Coronary artery (tissue), 2 donors: ENCODE results near the gene CSRNP2.
"Not testable (repeated sequence)": the region's sequence is repeated elsewhere in the genome, so short reads cannot be mapped to it uniquely, and the experiment has no call there.

ENCODE experiments used
- DNase-seq: peaks from one replicate; pipeline ENCODE4 v3.0.0-alpha.2; 2017; ENCODE audit warnings: low spot score
- H3K27ac ChIP-seq, 2 donors: fragments of 200-600 bp; sonication (generic); one replicate each; pipeline ENCODE4 v1.5.1; 2016 to 2019
- H3K4me3 ChIP-seq: fragments of 200-600 bp; sonication (generic); 2 replicates; pipeline ENCODE4 v1.5.1; 2016; ENCODE audit warnings: mild to moderate bottlenecking, moderate library complexity
- TF ChIP-seq, protein P1 (sequence below): fragments of 200-600 bp; sonication (generic); IDR thresholded peaks from one replicate; pipeline ENCODE4 v1.5.1; 2019; ENCODE audit warnings: antibody characterized with exemption

CSRNP2 gene

DNA sequence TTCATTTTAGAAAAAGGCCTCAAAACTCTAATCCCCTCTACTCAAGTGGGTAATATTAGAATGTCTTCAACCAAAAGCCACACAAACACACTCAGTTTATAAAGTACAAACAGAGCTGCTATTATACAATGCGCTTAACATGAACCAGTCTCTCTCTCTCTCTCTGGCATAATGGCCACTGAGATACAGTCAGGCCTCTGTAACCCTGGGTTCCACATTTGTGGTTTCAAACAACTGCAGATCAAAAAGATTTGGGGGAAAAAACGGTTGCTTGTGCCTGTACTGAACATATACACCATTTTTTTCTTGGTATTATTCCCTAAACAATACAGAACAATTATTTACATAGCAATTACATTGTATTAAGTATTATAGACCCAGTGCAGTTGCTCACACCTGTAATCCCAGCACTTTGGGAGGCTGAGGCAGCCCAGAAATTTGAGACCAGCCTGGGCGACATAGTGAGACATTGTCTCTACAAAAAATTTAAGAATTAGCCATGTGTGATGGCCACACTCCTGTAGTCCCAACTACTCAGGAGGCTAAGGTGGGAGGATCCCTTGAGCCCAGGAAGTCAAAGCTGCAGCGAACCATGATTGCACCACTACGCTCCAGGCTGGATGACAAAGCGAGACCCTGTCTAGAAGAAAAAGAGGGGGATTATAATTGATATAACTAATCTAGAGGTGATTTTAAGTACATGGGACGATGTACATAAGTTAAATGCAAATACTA, 62.8 kb downstream of the CSRNP2 start:
- TF ChIP-seq, protein P1, sequence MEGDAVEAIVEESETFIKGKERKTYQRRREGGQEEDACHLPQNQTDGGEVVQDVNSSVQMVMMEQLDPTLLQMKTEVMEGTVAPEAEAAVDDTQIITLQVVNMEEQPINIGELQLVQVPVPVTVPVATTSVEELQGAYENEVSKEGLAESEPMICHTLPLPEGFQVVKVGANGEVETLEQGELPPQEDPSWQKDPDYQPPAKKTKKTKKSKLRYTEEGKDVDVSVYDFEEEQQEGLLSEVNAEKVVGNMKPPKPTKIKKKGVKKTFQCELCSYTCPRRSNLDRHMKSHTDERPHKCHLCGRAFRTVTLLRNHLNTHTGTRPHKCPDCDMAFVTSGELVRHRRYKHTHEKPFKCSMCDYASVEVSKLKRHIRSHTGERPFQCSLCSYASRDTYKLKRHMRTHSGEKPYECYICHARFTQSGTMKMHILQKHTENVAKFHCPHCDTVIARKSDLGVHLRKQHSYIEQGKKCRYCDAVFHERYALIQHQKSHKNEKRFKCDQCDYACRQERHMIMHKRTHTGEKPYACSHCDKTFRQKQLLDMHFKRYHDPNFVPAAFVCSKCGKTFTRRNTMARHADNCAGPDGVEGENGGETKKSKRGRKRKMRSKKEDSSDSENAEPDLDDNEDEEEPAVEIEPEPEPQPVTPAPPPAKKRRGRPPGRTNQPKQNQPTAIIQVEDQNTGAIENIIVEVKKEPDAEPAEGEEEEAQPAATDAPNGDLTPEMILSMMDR, result no peak

DNA sequence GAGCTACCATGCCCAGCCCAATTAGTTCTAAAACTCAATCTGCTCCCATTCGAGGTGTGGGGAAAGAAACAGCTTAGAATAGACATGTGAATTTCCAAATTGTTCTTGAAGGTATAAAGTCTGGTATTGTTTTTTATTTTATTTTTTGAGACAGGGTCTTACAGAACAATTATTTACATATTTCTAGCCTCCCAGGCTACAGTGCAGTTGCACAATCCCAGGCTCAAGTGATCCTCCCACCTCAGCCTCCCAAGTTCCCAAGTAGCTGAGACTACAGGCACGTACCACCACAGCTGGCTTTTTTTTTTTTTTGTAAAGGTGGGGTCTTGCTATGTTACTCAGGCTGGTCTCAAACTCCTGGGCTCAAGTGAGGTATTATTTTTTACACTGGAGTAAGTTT, 63.5 kb downstream of the CSRNP2 start:
- H3K4me3 ChIP-seq, result no peak overlapping the region
- H3K27ac ChIP-seq, result no peak overlapping the region
- TF ChIP-seq, protein P1, result no peak
- DNase-seq, result no peak

More for the DNA sequence above, 62.8 kb downstream of the CSRNP2 start:
- Histone ChIP-seq H3K27ac (peak overlapping the region in 1 of 2 donors; percentile 18), H3K4me3 (no peak overlapping the region)
- no peak for DNase-seq

DNA sequence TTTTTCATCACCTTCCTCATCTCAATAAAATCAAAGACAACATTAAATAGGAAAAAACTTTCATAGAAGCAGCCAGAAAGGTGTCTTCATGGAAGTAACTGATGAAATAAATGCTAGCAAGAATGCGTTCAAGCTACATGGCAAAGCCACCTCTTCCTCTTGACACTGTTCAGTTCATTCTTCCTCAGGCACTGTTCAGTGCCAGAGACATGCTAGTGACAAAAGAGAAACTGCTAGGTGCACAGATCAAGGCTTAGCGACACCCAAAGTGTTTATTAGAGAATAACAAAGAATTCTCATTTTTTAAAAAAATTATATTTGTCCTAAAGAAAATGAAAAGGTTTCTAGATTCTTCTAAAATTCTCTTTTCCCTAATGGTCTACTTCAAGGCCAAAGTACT, 64.4 kb downstream of the CSRNP2 start:
- Histone ChIP-seq H3K4me3 (no peak overlapping the region), H3K27ac (no peak overlapping the region)
- TF ChIP-seq, protein P1, result no peak
- DNase-seq, result no peak

DNA sequence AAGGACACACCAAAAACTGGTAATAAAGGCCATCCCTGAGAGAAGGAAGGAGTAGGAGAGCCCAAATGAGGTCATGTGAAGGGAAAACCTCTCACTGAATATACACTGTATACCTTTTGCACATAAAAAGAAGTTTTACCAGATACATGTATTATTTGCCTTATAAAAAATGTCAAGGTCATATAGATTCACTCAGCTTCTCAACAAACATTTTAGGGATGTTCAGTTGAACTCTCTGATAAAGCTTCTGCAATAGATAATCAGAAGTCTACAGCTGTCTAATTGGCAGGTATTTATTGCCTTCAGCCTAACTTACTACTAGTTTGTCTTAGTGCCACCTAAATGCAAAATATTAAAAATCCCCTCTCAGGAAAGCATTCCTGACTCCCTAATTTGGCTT, 65.9 kb downstream of the CSRNP2 start:
- no peak for DNase-seq
- Histone ChIP-seq H3K4me3 (no peak overlapping the region), H3K27ac (no peak overlapping the region)
- TF ChIP-seq, protein P1, result no peak

DNA sequence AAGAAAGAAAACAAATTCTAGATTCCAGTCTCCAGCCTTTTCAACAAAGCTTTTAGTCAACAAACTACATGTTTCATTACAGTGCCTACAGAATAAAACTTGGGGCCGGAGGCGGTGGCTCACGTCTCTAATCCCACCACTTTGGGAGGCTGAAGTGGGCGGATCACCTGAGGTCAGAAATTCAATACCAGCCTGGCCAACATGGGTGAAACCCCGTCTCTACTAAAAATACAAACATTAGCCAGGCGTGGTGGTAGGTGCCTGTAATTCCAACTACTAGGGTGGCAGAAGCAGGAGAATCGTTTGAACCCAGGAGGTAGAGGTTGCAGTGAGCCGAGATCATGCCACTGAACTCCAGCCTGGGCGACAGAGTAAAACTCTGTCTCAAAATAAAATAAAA, 68.9 kb downstream of the CSRNP2 start:
- not testable (repeated sequence) for H3K27ac ChIP-seq, H3K4me3 ChIP-seq, DNase-seq

DNA sequence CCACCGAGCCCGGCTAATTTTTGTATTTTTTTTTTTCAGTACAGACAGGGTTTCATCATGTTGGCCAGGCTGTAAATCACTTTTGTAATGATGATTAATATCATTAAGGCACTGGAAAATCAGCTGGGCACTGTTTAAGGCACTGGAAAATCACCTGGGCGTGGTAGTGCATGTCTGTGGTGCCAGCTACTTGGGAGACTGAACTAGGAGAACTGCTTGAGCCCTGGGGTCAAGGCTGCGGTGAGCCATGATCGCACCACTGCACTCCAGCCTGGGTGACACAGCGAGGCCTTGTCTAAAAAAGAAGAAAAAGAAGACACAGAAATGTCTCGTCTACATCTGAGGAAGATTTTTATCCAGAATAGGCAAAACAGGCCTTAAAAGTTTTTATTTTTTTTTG, 70.0 kb downstream of the CSRNP2 start:
- DNase-seq, result no peak
- TF ChIP-seq, protein P1, result no peak
- Histone ChIP-seq H3K27ac (no peak overlapping the region), H3K4me3 (no peak overlapping the region)

DNA sequence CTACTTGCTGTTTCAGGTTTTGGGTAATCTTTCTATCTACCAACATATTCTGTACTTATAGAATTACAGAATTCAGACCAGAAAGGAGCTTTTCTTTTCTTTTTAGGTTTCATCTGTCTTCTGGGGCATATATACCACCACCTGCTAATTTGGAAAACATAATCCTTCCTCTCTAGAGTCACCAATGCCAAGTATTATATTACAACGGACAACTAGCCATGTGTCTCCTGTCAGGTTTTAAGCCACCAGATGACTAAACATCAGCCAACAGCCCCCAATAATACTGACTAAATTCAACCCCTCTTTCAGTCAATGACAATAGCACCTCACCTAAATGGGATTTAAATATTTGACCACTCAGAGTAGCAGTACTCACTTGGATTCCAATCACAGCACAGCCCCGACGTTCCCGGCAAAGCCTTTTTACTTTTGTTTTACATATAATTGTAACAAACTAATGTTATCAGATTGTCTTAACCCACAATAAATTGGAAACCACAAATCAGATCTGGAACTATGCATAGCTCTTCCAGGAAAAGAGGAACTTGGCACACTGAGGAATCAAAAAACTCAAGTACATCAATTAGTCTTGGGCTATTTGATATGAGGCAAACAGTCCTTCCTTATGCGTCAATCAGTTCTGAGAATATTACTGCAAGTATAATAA, 70.7 kb downstream of the CSRNP2 start:
- no peak overlapping the region for H3K27ac ChIP-seq

More for the DNA sequence above, 70.7 kb downstream of the CSRNP2 start:
- DNase-seq, result no peak
- H3K4me3 ChIP-seq, result no peak overlapping the region
- TF ChIP-seq, protein P1, result no peak
